Parathyroid adenoma (tissue), 2 donors: Measurements from ENCODE around the gene KIAA1549.

ENCODE experiments used
- H2AFZ ChIP-seq: fragments of 300-600 bp; sonication (generic); one replicate; pipeline ENCODE4 v1.7.0; 2017; ENCODE audit warnings: antibody characterized with exemption, mild to moderate bottlenecking
- H3K27ac ChIP-seq: fragments of 300-600 bp; sonication (generic); one replicate; pipeline ENCODE4 v1.7.0; 2017
- H3K27me3 ChIP-seq: fragments of 300-600 bp; sonication (generic); one replicate; pipeline ENCODE4 v1.7.0; 2017; ENCODE audit warnings: low read length; ENCODE audit not compliant: control insufficient read depth, insufficient read depth
- H3K36me3 ChIP-seq: fragments of 300-600 bp; sonication (generic); one replicate; pipeline ENCODE4 v1.7.0; 2017; ENCODE audit warnings: low read length; ENCODE audit not compliant: control insufficient read depth, insufficient read depth
- H3K4me1 ChIP-seq: fragments of 300-600 bp; sonication (generic); one replicate; pipeline ENCODE4 v1.7.0; 2017; ENCODE audit warnings: control low read depth
- H3K4me2 ChIP-seq: fragments of 300-600 bp; sonication (generic); one replicate; pipeline ENCODE4 v1.7.0; 2017; ENCODE audit warnings: low read length
- H3K4me3 ChIP-seq: fragments of 300-600 bp; sonication (generic); one replicate; pipeline ENCODE4 v1.7.0; 2017; ENCODE audit warnings: low read depth, low read length
- H3K79me2 ChIP-seq: fragments of 300-600 bp; sonication (generic); one replicate; pipeline ENCODE4 v1.7.0; 2017; ENCODE audit warnings: control low read depth
- H3K9ac ChIP-seq: fragments of 300-600 bp; sonication (generic); one replicate; pipeline ENCODE4 v1.7.0; 2017; ENCODE audit warnings: mild to moderate bottlenecking
- H3K9me3 ChIP-seq: fragments of 300-600 bp; sonication (generic); one replicate; pipeline ENCODE4 v1.7.0; 2017; ENCODE audit warnings: low read length; ENCODE audit not compliant: control insufficient read depth
- CTCF ChIP-seq: fragments of 300-600 bp; sonication (generic); IDR thresholded peaks from one replicate; pipeline ENCODE4 v1.7.0; 2017; ENCODE audit warnings: antibody characterized with exemption, mild to moderate bottlenecking
- donor health status: primary hyperparathyroidism.

The KIAA1549 gene

GRCh38 chr7:138919911-138920310 is 61.3 kb downstream of the KIAA1549 start:
- H3K4me3 ChIP-seq = no peak overlapping the region
- H2AFZ ChIP-seq = no peak overlapping the region
- TF ChIP-seq CTCF = no peak
- no peaks in the 10 kb centered on the region for H3K27me3 ChIP-seq
- H3K9ac ChIP-seq = no peak overlapping the region
- no peak overlapping the region for H3K4me2 ChIP-seq
- H3K9me3 ChIP-seq = no peaks in the 10 kb centered on the region
- H3K36me3 ChIP-seq = no peaks in the 10 kb centered on the region
- H3K27ac ChIP-seq = no peak overlapping the region
- peaks cover 23% of the 10 kb centered on the region for H3K79me2 ChIP-seq
- H3K4me1 ChIP-seq = no peaks in the 10 kb centered on the region

- no peak overlapping the region for H2AFZ ChIP-seq
- no peak overlapping the region for H3K27ac ChIP-seq
- H3K4me2 ChIP-seq = no peak overlapping the region
- no peak for TF ChIP-seq CTCF
- H3K9me3 ChIP-seq = no peaks in the 10 kb centered on the region
- no peak overlapping the region for H3K4me3 ChIP-seq
- H3K9ac ChIP-seq = no peak overlapping the region
- H3K79me2 ChIP-seq = peaks cover 23% of the 10 kb centered on the region
- H3K36me3 ChIP-seq = no peaks in the 10 kb centered on the region
- H3K27me3 ChIP-seq = no peaks in the 10 kb centered on the region
- no peaks in the 10 kb centered on the region for H3K4me1 ChIP-seq
Measured at GRCh38 chr7:138919216-138919615, 62.0 kb downstream of the KIAA1549 start.

- TF ChIP-seq CTCF = no peak
- H3K9me3 ChIP-seq = no peaks in the 10 kb centered on the region
- H3K27me3 ChIP-seq = no peaks in the 10 kb centered on the region
- no peak overlapping the region for H2AFZ ChIP-seq
- peaks cover 23% of the 10 kb centered on the region for H3K79me2 ChIP-seq
- no peak overlapping the region for H3K9ac ChIP-seq
- H3K27ac ChIP-seq = no peak overlapping the region
- H3K4me2 ChIP-seq = no peak overlapping the region
- H3K36me3 ChIP-seq = no peaks in the 10 kb centered on the region
- H3K4me3 ChIP-seq = no peak overlapping the region
- no peaks in the 10 kb centered on the region for H3K4me1 ChIP-seq
Measured at GRCh38 chr7:138918756-138919155, 62.4 kb downstream of the KIAA1549 start.

GRCh38 chr7:138918176-138918575 is 63.0 kb downstream of the KIAA1549 start:
- Histone ChIP-seq H3K36me3 (no peaks in the 10 kb centered on the region), H3K9me3 (no peaks in the 10 kb centered on the region), H3K79me2 (peaks cover 23% of the 10 kb centered on the region), H3K4me1 (no peaks in the 10 kb centered on the region), H3K9ac (no peak overlapping the region), H3K27me3 (no peaks in the 10 kb centered on the region), H2AFZ (no peak overlapping the region), H3K27ac (no peak overlapping the region), H3K4me2 (no peak overlapping the region), H3K4me3 (no peak overlapping the region)
- no peak for TF ChIP-seq CTCF

GRCh38 chr7:138917771-138918170 is 63.4 kb downstream of the KIAA1549 start:
- H3K4me1 ChIP-seq = no peaks in the 10 kb centered on the region
- no peak for TF ChIP-seq CTCF

More at GRCh38 chr7:138917771-138918170, 63.4 kb downstream of the KIAA1549 start:
- H3K27me3 ChIP-seq = no peaks in the 10 kb centered on the region
- H2AFZ ChIP-seq = no peak overlapping the region
- H3K4me3 ChIP-seq = no peak overlapping the region
- peaks cover 20% of the 10 kb centered on the region for H3K79me2 ChIP-seq
- no peak overlapping the region for H3K27ac ChIP-seq
- H3K9ac ChIP-seq = no peak overlapping the region
- no peaks in the 10 kb centered on the region for H3K9me3 ChIP-seq
- H3K36me3 ChIP-seq = no peaks in the 10 kb centered on the region
- no peak overlapping the region for H3K4me2 ChIP-seq
